GM18517 (cell line): ENCODE data around the gene GOSR1.
"Not testable (repeated sequence)": the region's sequence is repeated elsewhere in the genome, so short reads cannot be mapped to it uniquely, and the experiment has no call there.

ENCODE experiments used
- ATAC-seq: cut with Tn5 transposase; IDR thresholded peaks from one replicate; pipeline ENCODE4 v1.9.1; 2021; ENCODE audit warnings: mild to moderate bottlenecking, moderate library complexity; ENCODE audit not compliant: unreplicated experiment

The GOSR1 gene

GRCh38 chr17:30543456-30543855, 66.2 kb downstream of the GOSR1 start:
- no peak for ATAC-seq

- no peak for ATAC-seq
Measured at GRCh38 chr17:30545024-30545423, 67.8 kb downstream of the GOSR1 start.

- no peak for ATAC-seq
Measured at GRCh38 chr17:30547778-30548573, 70.8 kb downstream of the GOSR1 start.

- ATAC-seq: not testable (repeated sequence)
Measured at GRCh38 chr17:30549181-30549580, 72.0 kb downstream of the GOSR1 start.

- ATAC-seq: no peak
Measured at GRCh38 chr17:30549864-30550511, 72.8 kb downstream of the GOSR1 start.

GRCh38 chr17:30550512-30551273, 73.5 kb downstream of the GOSR1 start:
- ATAC-seq: no peak

GRCh38 chr17:30551274-30551995, 74.2 kb downstream of the GOSR1 start:
- not testable (repeated sequence) for ATAC-seq

GRCh38 chr17:30551996-30552339, 74.8 kb downstream of the GOSR1 start:
- ATAC-seq: no peak

- no peak for ATAC-seq
Measured at GRCh38 chr17:30552994-30553566, 75.9 kb downstream of the GOSR1 start.

GRCh38 chr17:30553823-30554440, 76.7 kb downstream of the GOSR1 start:
- not testable (repeated sequence) for ATAC-seq

- no peak for ATAC-seq
Measured at GRCh38 chr17:30554839-30555751, 77.9 kb downstream of the GOSR1 start.

- no peak for ATAC-seq
Measured at GRCh38 chr17:30555942-30556341, 78.7 kb downstream of the GOSR1 start.

- no peak for ATAC-seq
Measured at GRCh38 chr17:30556374-30557332, 79.4 kb downstream of the GOSR1 start.

GRCh38 chr17:30557916-30558685, 80.9 kb downstream of the GOSR1 start:
- no peak for ATAC-seq

- ATAC-seq: no peak
Measured at GRCh38 chr17:30558686-30559545, 81.7 kb downstream of the GOSR1 start.

GRCh38 chr17:30559656-30560055, 82.4 kb downstream of the GOSR1 start:
- no peak for ATAC-seq
